SK-N-SH (cell line): ENCODE data around the gene DCDC2. TPM values are rescaled to one million over a fixed set of nuclear protein-coding genes. Genes with fewer than 3 reads are reported as not detected.
A peak's percentile ranks its signal among the peaks of the same experiment; 100 is the strongest.

Experiments used
- CTCF ChIA-PET: fragments of 300-600, 350-600 bp; formaldehyde crosslinking; extraction: SDS; loops from one replicate; lab custom pipeline; 2021; lab: Yijun Ruan, JAX
- POLR2A ChIA-PET: fragments of 350-600 bp; sonication (Branson Sonifier 250); formaldehyde crosslinking; extraction: SDS; loops from one replicate; lab custom pipeline; 2020; ENCODE audit warnings: antibody characterized with exemption, inconsistent platforms; lab: Yijun Ruan, JAX
- DNase-seq: peaks from one replicate; pipeline ENCODE4 v3.0.0; 2012
- H2AFZ ChIP-seq: fragments of 200-600 bp; sonication (generic); 2 replicates; pipeline ENCODE4 v1.8.1; 2016; ENCODE audit warnings: antibody characterized with exemption, mild to moderate bottlenecking, low read depth
- H3F3A ChIP-seq: fragments of 200-600 bp; sonication (generic); replicated peaks from 2 replicates; pipeline ENCODE3; 2016; ENCODE audit warnings: antibody characterized with exemption, mild to moderate bottlenecking; ENCODE audit not compliant: insufficient read depth
- H3K27ac ChIP-seq, 2 experiments: fragments of 200-500 bp in 1 of 2; fragments of 200-600 bp in 1 of 2; sonication (Bioruptor generic) in 1 of 2; sonication (generic), shearing (Covaris generic) in 1 of 2; 2 replicates each; pipeline versions ENCODE4 v1.5.1 to v1.6.1; 2014 to 2016; ENCODE audit warnings: low read depth in 2 of 2, inconsistent platforms in 1 of 2, low read length in 1 of 2, mild to moderate bottlenecking in 1 of 2, mixed read lengths in 1 of 2
- H3K27me3 ChIP-seq: fragments of 200-600 bp; sonication (generic), shearing (Covaris generic); 2 replicates; pipeline ENCODE4 v1.6.1; 2016; ENCODE audit warnings: mixed run types; ENCODE audit not compliant: insufficient read depth
- H3K36me3 ChIP-seq, 2 experiments: fragments of 200-500 bp in 1 of 2; fragments of 200-600 bp in 1 of 2; sonication (Bioruptor generic) in 1 of 2; sonication (generic) in 1 of 2; replicated peaks in 1 of 2; 2 replicates each; pipeline versions ENCODE3 to v1.5.1; 2014 to 2016; ENCODE audit warnings: low read length in 1 of 2, mild to moderate bottlenecking in 1 of 2; ENCODE audit not compliant: insufficient read depth in 2 of 2, control insufficient read depth in 1 of 2
- H3K4me1 ChIP-seq, 2 experiments: fragments of 200-500 bp in 1 of 2; fragments of 200-600 bp in 1 of 2; sonication (Bioruptor generic) in 1 of 2; sonication (generic), shearing (Covaris generic) in 1 of 2; 2 replicates each; pipeline versions ENCODE4 v1.5.1 to v1.6.1; 2014 to 2016; ENCODE audit warnings: low read depth in 1 of 2, low read length in 1 of 2, mixed run types in 1 of 2; ENCODE audit not compliant: insufficient read depth in 2 of 2, control insufficient read depth in 1 of 2
- H3K4me2 ChIP-seq: fragments of 200-600 bp; sonication (generic), shearing (Covaris generic); 2 replicates; pipeline ENCODE4 v1.6.1; 2017; ENCODE audit warnings: mixed run types
- H3K4me3 ChIP-seq, 2 experiments: fragments of 200-500 bp in 1 of 2; fragments of 200-600 bp in 1 of 2; sonication (Bioruptor generic) in 1 of 2; sonication (generic), shearing (Covaris generic) in 1 of 2; 2 replicates each; pipeline versions ENCODE4 v1.5.1 to v1.8.1; 2014 to 2016; ENCODE audit warnings: low read depth in 2 of 2, inconsistent platforms in 1 of 2, low read length in 1 of 2, mild to moderate bottlenecking in 1 of 2, mixed read lengths in 1 of 2, moderate library complexity in 1 of 2
- H3K79me2 ChIP-seq: fragments of 200-600 bp; sonication (generic); 2 replicates; pipeline ENCODE4 v1.8.1; 2017; ENCODE audit warnings: mild to moderate bottlenecking; ENCODE audit not compliant: insufficient read depth
- H3K9ac ChIP-seq: fragments of 200-600 bp; sonication (generic); 2 replicates; pipeline ENCODE4 v1.6.1; 2017; ENCODE audit warnings: mixed run types
- H3K9me2 ChIP-seq: fragments of 200-600 bp; sonication (generic); 2 replicates; pipeline ENCODE4 v1.6.1; 2017; ENCODE audit warnings: mixed run types
- H3K9me3 ChIP-seq: fragments of 200-600 bp; sonication (generic); 2 replicates; pipeline ENCODE4 v1.6.1; 2017; ENCODE audit warnings: mixed run types, mild to moderate bottlenecking, moderate library complexity
- H4K20me1 ChIP-seq: fragments of 200-600 bp; sonication (generic); 2 replicates; pipeline ENCODE4 v1.6.1; 2017; ENCODE audit warnings: mild to moderate bottlenecking, mixed run types; ENCODE audit not compliant: insufficient read depth
- CHD2 ChIP-seq: fragments of 150-350 bp; IDR thresholded peaks from 2 replicates; pipeline ENCODE4 v1.6.1; 2018; ENCODE audit warnings: low read length; ENCODE audit not compliant: partially characterized antibody
- EP300 ChIP-seq, 2 experiments: IDR thresholded peaks; 2 replicates each; pipeline versions ENCODE4 v1.4.0 to v1.6.1; 2012; ENCODE audit warnings: borderline replicate concordance in 1 of 2, low read depth in 1 of 2, low read length in 1 of 2
- FOXJ3 ChIP-seq: sonication (generic); formaldehyde crosslinking; IDR thresholded peaks from 2 replicates; pipeline ENCODE4 v1.5.1; 2020; ENCODE audit warnings: mild to moderate bottlenecking, missing genetic modification reagents
- GATA2 ChIP-seq: sonication (generic); formaldehyde crosslinking; IDR thresholded peaks from 2 replicates; pipeline ENCODE4 v1.5.0; 2020; ENCODE audit warnings: mild to moderate bottlenecking, missing genetic modification reagents
- MAX ChIP-seq: IDR thresholded peaks from 2 replicates; pipeline ENCODE4 v1.4.0; 2012; ENCODE audit warnings: low read depth
- MXI1 ChIP-seq: IDR thresholded peaks from 2 replicates; pipeline ENCODE4 v1.6.1; 2012; ENCODE audit warnings: mild to moderate bottlenecking, low read depth, low read length, improper control_type of control experiment
- NFIC ChIP-seq: IDR thresholded peaks from 2 replicates; pipeline ENCODE4 v1.4.0; 2012; ENCODE audit warnings: borderline replicate concordance
- RCOR1 ChIP-seq: fragments of 150-350 bp; IDR thresholded peaks from 2 replicates; pipeline ENCODE4 v1.6.1; 2017; ENCODE audit warnings: antibody characterized with exemption, low read length
- RFX5 ChIP-seq: IDR thresholded peaks from 2 replicates; pipeline ENCODE4 v1.6.1; 2012; ENCODE audit warnings: mild to moderate bottlenecking, improper control_type of control experiment, low read length
- RXRA ChIP-seq: IDR thresholded peaks from 2 replicates; pipeline ENCODE4 v1.4.0; 2012; ENCODE audit warnings: low read depth, mild to moderate bottlenecking, borderline replicate concordance
- WGBS: methylation state at CpG from one replicate; pipeline ENCODE4 v1.1.6; 2017; ENCODE audit warnings: low lambda C conversion rate; 5-methylcytosine and 5-hydroxymethylcytosine counted together
- polyA plus RNA-seq, 3 experiments: library from polyadenylated mRNA; depleted of rRNA; stranded (reverse); fragments of >200 nt; gene quantifications; 2 replicates each; pipeline ENCODE4 v1.2.3, GENCODE V29; 2012

Gene DCDC2
- polyA plus RNA-seq, 1 of the 3 experiments (the other 2 are of a cell fraction): not detected

GRCh38 chr6:24394780-24395437 lies 37.0 kb upstream of the DCDC2 start:
- no peak for TF ChIP-seq RFX5
- no peak for DNase-seq
- Histone ChIP-seq H2AFZ (no peak overlapping the region), H4K20me1 (no peaks in the 10 kb centered on the region), H3K4me3 (no peak overlapping the region), H3K27me3 (no peaks in the 10 kb centered on the region), H3K4me2 (no peak overlapping the region), H3K4me1 (no peaks in the 10 kb centered on the region), H3K9me3 (no peaks in the 10 kb centered on the region), H3K9me2 (no peaks in the 10 kb centered on the region), H3K79me2 (no peaks in the 10 kb centered on the region), H3K9ac (no peak overlapping the region), H3K36me3 (no peaks in the 10 kb centered on the region), H3K27ac (no peak overlapping the region), H3F3A (no peaks in the 10 kb centered on the region)
- ChIA-PET POLR2A (no interaction called here), CTCF (interaction anchor here (1.2 to 1.4 kb wide), 2 partner anchors 35 to 112 kb away, joined by 3 to 5 read pairs; no protein-coding TSS in a partner anchor)
- WGBS: 55% methylated on average over 4 of the region's 4 CpGs

DNA sequence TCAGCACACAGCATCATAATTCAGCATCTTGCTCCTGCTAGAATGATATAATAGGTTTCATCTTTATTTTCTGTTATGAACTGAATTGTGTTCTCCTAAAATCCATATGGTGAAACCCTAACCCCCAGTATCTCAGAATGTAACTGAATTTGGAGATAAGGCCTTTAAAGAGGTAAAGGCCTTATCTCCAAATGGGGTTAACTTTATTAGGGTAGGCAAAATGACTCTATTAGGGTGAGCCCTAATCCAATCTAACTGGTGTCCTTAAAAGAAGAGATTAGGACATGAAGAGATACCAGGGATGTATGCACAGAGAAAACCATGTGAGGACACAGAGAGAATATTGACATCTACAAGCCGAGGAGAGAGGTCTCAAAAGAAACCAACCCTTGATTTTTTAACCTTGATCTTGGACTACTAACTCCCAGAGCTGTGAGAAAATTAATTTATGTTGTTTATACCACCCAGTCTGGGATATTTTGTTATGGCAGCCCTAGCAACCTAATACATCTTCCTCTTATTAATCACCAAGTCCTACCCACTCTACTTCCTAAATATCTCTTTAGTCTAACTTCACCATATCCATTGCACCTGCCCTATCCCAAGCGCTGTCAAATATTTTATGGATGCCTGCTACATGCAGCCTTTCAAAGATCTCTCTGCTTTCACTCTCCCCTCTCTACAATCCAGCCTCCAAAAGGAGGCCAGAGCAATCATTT lies 36.4 kb upstream of the DCDC2 start:
- peak; percentile 54; the same call in 1 of the 2 replicates for TF ChIP-seq MXI1
- TF ChIP-seq MAX: no peak
- peak; percentile 79 for TF ChIP-seq CHD2
- TF ChIP-seq RCOR1: peak; percentile 98
- TF ChIP-seq GATA2 (CRISPR knock-in tag): peak; percentile 98
- TF ChIP-seq EP300 (IDR thresholded peaks at IDR 0.05; ENCODE audit: borderline replicate concordance in 1 of 2, low read depth in 1 of 2, low read length in 1 of 2): peak in 1 of 2 experiments; percentile 91; a peak in 2 of 4 replicates
- TF ChIP-seq FOXJ3: peak; percentile 69
- TF ChIP-seq RXRA: no peak
- TF ChIP-seq NFIC: no peak
- H3K4me3 ChIP-seq: no peak overlapping the region
- H3K4me2 ChIP-seq: no peak overlapping the region
- no peaks in the 10 kb centered on the region for H3K36me3 ChIP-seq
- H3K4me1 ChIP-seq: no peaks in the 10 kb centered on the region
- no peak overlapping the region for H2AFZ ChIP-seq
- no peaks in the 10 kb centered on the region for H3K9me3 ChIP-seq
- ChIA-PET CTCF (interaction anchor here (1.2 to 1.4 kb wide), 2 partner anchors 34 to 111 kb away, joined by 3 to 5 read pairs; no protein-coding TSS in a partner anchor), POLR2A (no interaction called here)
- H3K27me3 ChIP-seq: no peaks in the 10 kb centered on the region
- no peaks in the 10 kb centered on the region for H3F3A ChIP-seq
- DNase-seq: peak; percentile 50
- no peaks in the 10 kb centered on the region for H4K20me1 ChIP-seq
- no peak overlapping the region for H3K9ac ChIP-seq
- no peaks in the 10 kb centered on the region for H3K9me2 ChIP-seq
- H3K27ac ChIP-seq: no peak overlapping the region
- H3K79me2 ChIP-seq: no peaks in the 10 kb centered on the region
- 42% methylated on average over 2 of the region's 2 CpGs for WGBS
